ENCODE results near the gene MRGPRX3. TPM values are rescaled to one million over a fixed set of nuclear protein-coding genes. Genes with fewer than 3 reads are reported as not detected.

Gene MRGPRX3
- total and polyA plus RNA-seq, 2 donors (not counting 3 experiments of a cell fraction or from before 2014, with no cell fraction given), result not detected

GRCh38 chr11:18093959-18094358 is 38.4 kb upstream of the MRGPRX3 start:
- Histone ChIP-seq H3K79me2 (ENCODE audit: control insufficient read depth, insufficient read depth, low read length) (peaks cover 5% of the 10 kb centered on the region), H3K9ac (replicated peaks; ENCODE audit: extremely low read depth, insufficient read depth, low read length) (no peak overlapping the region), H3K4me3 (replicated peaks in 1 of 3; ENCODE audit: insufficient read depth in 1 of 3, low read depth in 1 of 3, low read length in 3 of 3) (no peak overlapping the region), H4K20me1 (replicated peaks; ENCODE audit: control insufficient read depth, extremely low read depth, insufficient read depth, low read length) (no peaks in the 10 kb centered on the region), H3K4me2 (ENCODE audit: insufficient read depth, low read length) (no peak overlapping the region), H3K27me3 (ENCODE audit: control insufficient read depth in 2 of 2, insufficient read depth in 2 of 2, low read length in 2 of 2) (no peaks in the 10 kb centered on the region), H3K9me3 (replicated peaks; ENCODE audit: control insufficient read depth, insufficient read depth, low read length) (no peaks in the 10 kb centered on the region), H3K4me1 (ENCODE audit: control insufficient read depth, extremely low read depth, insufficient read depth, low read length) (no peaks in the 10 kb centered on the region), H3K27ac (ENCODE audit: insufficient read depth, low read depth, low read length) (no peak overlapping the region), H2AFZ (ENCODE audit: low read depth, low read length) (no peak overlapping the region), H3K36me3 (ENCODE audit: control insufficient read depth in 2 of 2, extremely low read depth in 1 of 2, insufficient read depth in 2 of 2, low read length in 2 of 2) (peaks cover 5 to 17% of the 10 kb centered on the region in 2 experiments), H3K9me1 (replicated peaks; ENCODE audit: control insufficient read depth, extremely low read depth, insufficient read depth, low read length) (no peaks in the 10 kb centered on the region)
- BruUV-seq (replicated peaks), result no TSS peak
- DNase-seq (ENCODE audit: low read depth, low spot score) (no peak), FAIRE-seq (no peak)
- TF ChIP-seq POLR2AphosphoS5 (IDR thresholded peaks at IDR 0.05; ENCODE audit: insufficient read depth, low read depth, low read length) (no peak), POLR2A (IDR thresholded peaks at IDR 0.05; ENCODE audit: low read depth, low read length) (no peak), JUN (IDR thresholded peaks at IDR 0.05; ENCODE audit: borderline replicate concordance, insufficient read depth, insufficient read length, low read depth) (no peak), GATA2 (IDR thresholded peaks at IDR 0.05; ENCODE audit: insufficient read depth, insufficient read length, low read depth, low read length) (no peak), MYC (IDR thresholded peaks at IDR 0.05; ENCODE audit: low read depth, low read length) (no peak), FOS (IDR thresholded peaks at IDR 0.05; ENCODE audit: borderline replicate concordance, insufficient read depth, low read length) (no peak), MAX (IDR thresholded peaks at IDR 0.05; ENCODE audit: insufficient read depth, insufficient read length) (no peak)
- ChIA-PET CTCF (interaction anchor here (0.6 to 1.2 kb wide), 3 partner anchors 10 to 100 kb away, joined by 3 to 4 read pairs (median 4); no protein-coding TSS in a partner anchor), POLR2A (interaction anchor here (0.5 kb wide), 1 partner anchor 11 kb away, joined by 3 read pairs; no protein-coding TSS in a partner anchor)
- intact Hi-C loops (cut with micrococcal nuclease), result no loop called here
- dilution Hi-C loops (cut with MboI; ENCODE audit: extremely low pct_ligation_motif_present, low sequenced_read_pairs), result no loop called here

Data from endothelial cell of umbilical vein (primary cell).